Measurements from ENCODE around the gene ANKS1A.

DNA sequence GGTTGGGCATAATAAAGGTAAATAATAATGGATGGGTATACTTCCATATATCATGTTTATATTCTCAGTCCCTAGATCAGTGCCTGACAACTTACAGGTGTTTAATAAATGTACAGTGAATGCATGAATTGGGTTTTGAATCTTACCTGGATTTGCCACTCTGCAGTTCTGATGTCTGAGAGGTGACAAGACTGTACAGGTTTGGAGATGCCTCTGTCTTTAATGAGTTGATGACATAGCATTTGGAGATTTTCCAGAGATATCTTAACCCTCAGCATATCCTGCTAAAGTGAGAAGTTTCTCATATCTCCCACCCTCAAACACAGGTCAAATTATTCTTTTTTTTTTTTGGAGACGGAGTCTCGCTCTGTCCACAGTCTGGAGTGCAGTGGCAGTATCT lies 2.2 kb downstream of the ANKS1A start:
- TF ChIP-seq GATA2 (IDR thresholded peaks at IDR 0.05; ENCODE audit: low read depth, low read length) (no peak), GATA3 (IDR thresholded peaks at IDR 0.05; ENCODE audit: low read depth, low read length) (no peak)
